ENCODE measurements around the gene ECSIT.

The ECSIT gene

GRCh38 chr19:11483366-11484111 is 45.4 kb downstream of the ECSIT start:
- H3K9me3 ChIP-seq (ENCODE audit: control insufficient read depth in 2 of 2, low read length in 2 of 2), result no peaks in the 10 kb centered on the region
- H3K27me3 ChIP-seq (ENCODE audit: control insufficient read depth in 1 of 2, insufficient read depth in 2 of 2, low read length in 2 of 2), result peaks cover 25 to 55% of the 10 kb centered on the region in 2 donors
- H3K27ac ChIP-seq (ENCODE audit: low read length), result no peak overlapping the region
- H3K36me3 ChIP-seq (ENCODE audit: control insufficient read depth in 2 of 2, insufficient read depth in 2 of 2, low read length in 2 of 2), result peaks cover 0 to 4% of the 10 kb centered on the region in 2 donors
- no peak overlapping the region for H3K9ac ChIP-seq (ENCODE audit: low read length in 2 of 2)
- no peak overlapping the region for H3K4me3 ChIP-seq (ENCODE audit: low read length in 2 of 2)
- peaks cover 25% of the 10 kb centered on the region for H3K4me1 ChIP-seq (ENCODE audit: control insufficient read depth, insufficient read depth, low read length)

GRCh38 chr19:11482384-11483050 is 46.4 kb downstream of the ECSIT start:
- Histone ChIP-seq H3K27me3 (ENCODE audit: control insufficient read depth in 1 of 2, insufficient read depth in 2 of 2, low read length in 2 of 2) (peaks cover 27 to 55% of the 10 kb centered on the region in 2 donors), H3K9ac (ENCODE audit: low read length in 2 of 2) (no peak overlapping the region), H3K36me3 (ENCODE audit: control insufficient read depth in 2 of 2, insufficient read depth in 2 of 2, low read length in 2 of 2) (peaks cover 0 to 4% of the 10 kb centered on the region in 2 donors), H3K27ac (ENCODE audit: low read length) (no peak overlapping the region), H3K4me3 (ENCODE audit: low read length in 2 of 2) (peak overlapping the region; percentile 22 to 40), H3K4me1 (ENCODE audit: control insufficient read depth, insufficient read depth, low read length) (peaks cover 25% of the 10 kb centered on the region), H3K9me3 (ENCODE audit: control insufficient read depth in 2 of 2, low read length in 2 of 2) (no peaks in the 10 kb centered on the region)

- no peak overlapping the region for H3K9ac ChIP-seq (ENCODE audit: low read length in 2 of 2)
- H3K27ac ChIP-seq (ENCODE audit: low read length), result no peak overlapping the region
- H3K27me3 ChIP-seq (ENCODE audit: control insufficient read depth in 1 of 2, insufficient read depth in 2 of 2, low read length in 2 of 2), result peaks cover 27 to 55% of the 10 kb centered on the region in 2 donors
- peak overlapping the region; percentile 22 to 40 for H3K4me3 ChIP-seq (ENCODE audit: low read length in 2 of 2)
- no peaks in the 10 kb centered on the region for H3K9me3 ChIP-seq (ENCODE audit: control insufficient read depth in 2 of 2, low read length in 2 of 2)
- peaks cover 25% of the 10 kb centered on the region for H3K4me1 ChIP-seq (ENCODE audit: control insufficient read depth, insufficient read depth, low read length)
- H3K36me3 ChIP-seq (ENCODE audit: control insufficient read depth in 2 of 2, insufficient read depth in 2 of 2, low read length in 2 of 2), result peaks cover 0 to 4% of the 10 kb centered on the region in 2 donors
Measured at GRCh38 chr19:11481534-11482383, 47.2 kb downstream of the ECSIT start.

GRCh38 chr19:11480715-11481533 is 48.0 kb downstream of the ECSIT start, which contains the start of gene ELAVL3:
Gene ELAVL3, minus strand, starts transcription at chr19:11481046. Its CDS starts 438 bp downstream, at chr19:11480608.
- Histone ChIP-seq H3K27ac (ENCODE audit: low read length) (no peak within 1 kb of the TSS), H3K36me3 (ENCODE audit: control insufficient read depth in 2 of 2, insufficient read depth in 2 of 2, low read length in 2 of 2) (peaks cover 0 to 4% of the 10 kb centered on the region in 2 donors), H3K9me3 (ENCODE audit: control insufficient read depth in 2 of 2, low read length in 2 of 2) (no peaks in the 10 kb centered on the region), H3K4me3 (ENCODE audit: low read length in 2 of 2) (peak within 1 kb of the TSS in 1 of 2 donors; percentile 22), H3K27me3 (ENCODE audit: control insufficient read depth in 1 of 2, insufficient read depth in 2 of 2, low read length in 2 of 2) (peaks cover 27 to 55% of the 10 kb centered on the region in 2 donors), H3K4me1 (ENCODE audit: control insufficient read depth, insufficient read depth, low read length) (peaks cover 25% of the 10 kb centered on the region), H3K9ac (ENCODE audit: low read length in 2 of 2) (no peak within 1 kb of the TSS)

GRCh38 chr19:11479898-11480714 is 48.8 kb downstream of the ECSIT start:
- no peak overlapping the region for H3K27ac ChIP-seq (ENCODE audit: low read length)
- H3K9me3 ChIP-seq (ENCODE audit: control insufficient read depth in 2 of 2, low read length in 2 of 2), result no peaks in the 10 kb centered on the region
- peak overlapping the region in 1 of 2 donors; percentile 22 for H3K4me3 ChIP-seq (ENCODE audit: low read length in 2 of 2)
- no peak overlapping the region for H3K9ac ChIP-seq (ENCODE audit: low read length in 2 of 2)
- peaks cover 25% of the 10 kb centered on the region for H3K4me1 ChIP-seq (ENCODE audit: control insufficient read depth, insufficient read depth, low read length)
- peaks cover 0 to 4% of the 10 kb centered on the region in 2 donors for H3K36me3 ChIP-seq (ENCODE audit: control insufficient read depth in 2 of 2, insufficient read depth in 2 of 2, low read length in 2 of 2)
- H3K27me3 ChIP-seq (ENCODE audit: control insufficient read depth in 1 of 2, insufficient read depth in 2 of 2, low read length in 2 of 2), result peaks cover 25 to 52% of the 10 kb centered on the region in 2 donors

- H3K27me3 ChIP-seq (ENCODE audit: control insufficient read depth in 1 of 2, insufficient read depth in 2 of 2, low read length in 2 of 2), result peaks cover 25 to 50% of the 10 kb centered on the region in 2 donors
- H3K36me3 ChIP-seq (ENCODE audit: control insufficient read depth in 2 of 2, insufficient read depth in 2 of 2, low read length in 2 of 2), result peaks cover 0 to 4% of the 10 kb centered on the region in 2 donors
- peaks cover 25% of the 10 kb centered on the region for H3K4me1 ChIP-seq (ENCODE audit: control insufficient read depth, insufficient read depth, low read length)
- H3K9ac ChIP-seq (ENCODE audit: low read length in 2 of 2), result no peak overlapping the region
- no peaks in the 10 kb centered on the region for H3K9me3 ChIP-seq (ENCODE audit: control insufficient read depth in 2 of 2, low read length in 2 of 2)
- no peak overlapping the region for H3K27ac ChIP-seq (ENCODE audit: low read length)
- H3K4me3 ChIP-seq (ENCODE audit: low read length in 2 of 2), result no peak overlapping the region
Measured at GRCh38 chr19:11479090-11479897, 49.6 kb downstream of the ECSIT start.

GRCh38 chr19:11478167-11479089 is 50.5 kb downstream of the ECSIT start:
- Histone ChIP-seq H3K27ac (ENCODE audit: low read length) (no peak overlapping the region), H3K4me3 (ENCODE audit: low read length in 2 of 2) (no peak overlapping the region), H3K9me3 (ENCODE audit: control insufficient read depth in 2 of 2, low read length in 2 of 2) (no peaks in the 10 kb centered on the region), H3K4me1 (ENCODE audit: control insufficient read depth, insufficient read depth, low read length) (peaks cover 25% of the 10 kb centered on the region), H3K27me3 (ENCODE audit: control insufficient read depth in 1 of 2, insufficient read depth in 2 of 2, low read length in 2 of 2) (peaks cover 21 to 42% of the 10 kb centered on the region in 2 donors), H3K36me3 (ENCODE audit: control insufficient read depth in 2 of 2, insufficient read depth in 2 of 2, low read length in 2 of 2) (no peaks in the 10 kb centered on the region), H3K9ac (ENCODE audit: low read length in 2 of 2) (no peak overlapping the region)

- Histone ChIP-seq H3K4me1 (ENCODE audit: control insufficient read depth, insufficient read depth, low read length) (peaks cover 10% of the 10 kb centered on the region), H3K9me3 (ENCODE audit: control insufficient read depth in 2 of 2, low read length in 2 of 2) (no peaks in the 10 kb centered on the region), H3K36me3 (ENCODE audit: control insufficient read depth in 2 of 2, insufficient read depth in 2 of 2, low read length in 2 of 2) (no peaks in the 10 kb centered on the region), H3K27ac (ENCODE audit: low read length) (no peak overlapping the region), H3K27me3 (ENCODE audit: control insufficient read depth in 1 of 2, insufficient read depth in 2 of 2, low read length in 2 of 2) (peaks cover 2 to 16% of the 10 kb centered on the region in 2 donors), H3K9ac (ENCODE audit: low read length in 2 of 2) (no peak overlapping the region), H3K4me3 (ENCODE audit: low read length in 2 of 2) (no peak overlapping the region)
Measured at GRCh38 chr19:11475861-11476260, 53.1 kb downstream of the ECSIT start.

All from stomach smooth muscle (tissue), 2 donors.